Neural cell (in vitro differentiated cells): ENCODE data around the gene FKBP14. TPM values are rescaled to one million over a fixed set of nuclear protein-coding genes. Genes with fewer than 3 reads are reported as not detected.
A peak's percentile ranks its signal among the peaks of the same experiment; 100 is the strongest.

Experiments
- H2AFZ ChIP-seq: fragments of 200-600, 300-800 bp; sonication (generic), shearing (Covaris generic); 2 replicates; pipeline ENCODE4 v1.6.0; 2014; ENCODE audit warnings: low read depth, mild to moderate bottlenecking, antibody characterized with exemption, low read length, moderate library complexity
- H3F3A ChIP-seq: fragments of 200-600 bp; shearing (Covaris generic); 2 replicates; pipeline ENCODE4 v1.6.1; 2016; ENCODE audit warnings: mild to moderate bottlenecking, moderate library complexity, mixed read lengths, antibody characterized with exemption, low read length; ENCODE audit not compliant: insufficient read depth, poor library complexity, severe bottlenecking
- H3K27ac ChIP-seq: fragments of 200-600, 300-800 bp; sonication (generic), shearing (Covaris generic); 2 replicates; pipeline ENCODE4 v1.5.1; 2014; ENCODE audit warnings: mild to moderate bottlenecking, low read length, moderate library complexity
- H3K27me3 ChIP-seq: fragments of 300-800, 200-600 bp; sonication (generic), shearing (Covaris generic); 2 replicates; pipeline ENCODE4 v1.6.0; 2014; ENCODE audit warnings: mild to moderate bottlenecking, low read depth, low read length, moderate library complexity; ENCODE audit not compliant: insufficient read depth
- H3K36me3 ChIP-seq: fragments of 300-800, 200-600 bp; sonication (generic), shearing (Covaris generic); 2 replicates; pipeline ENCODE4 v1.5.1; 2014; ENCODE audit warnings: mild to moderate bottlenecking, antibody characterized with exemption, low read length, moderate library complexity; ENCODE audit not compliant: insufficient read depth
- H3K4me2 ChIP-seq: fragments of 300-800, 200-600 bp; sonication (generic), shearing (Covaris generic); 2 replicates; pipeline ENCODE4 v1.6.0; 2014; ENCODE audit warnings: mild to moderate bottlenecking, low read length
- H3K4me3 ChIP-seq: fragments of 300-800, 200-600 bp; sonication (generic), shearing (Covaris generic); 2 replicates; pipeline ENCODE4 v1.5.1; 2014; ENCODE audit warnings: mild to moderate bottlenecking, low read length, moderate library complexity
- H3K79me2 ChIP-seq: fragments of 200-600 bp; shearing (Covaris generic); replicated peaks from 2 replicates; pipeline ENCODE4 v1.6.0; 2014; ENCODE audit warnings: mild to moderate bottlenecking, low read length, moderate library complexity; ENCODE audit not compliant: insufficient read depth
- H3K9ac ChIP-seq: fragments of 300-800, 200-600 bp; sonication (generic), shearing (Covaris generic); 2 replicates; pipeline ENCODE4 v1.6.1; 2016; ENCODE audit warnings: mild to moderate bottlenecking, low read length, mixed read lengths
- H3K9me2 ChIP-seq: fragments of 200-600 bp; shearing (Covaris generic); 2 replicates; pipeline ENCODE4 v1.6.1; 2016; ENCODE audit warnings: mild to moderate bottlenecking, low read length, mixed read lengths; ENCODE audit not compliant: insufficient read depth
- H3K9me3 ChIP-seq: fragments of 200-600, 300-800 bp; sonication (generic), shearing (Covaris generic); 2 replicates; pipeline ENCODE4 v1.6.1; 2016; ENCODE audit warnings: mild to moderate bottlenecking, mixed run types, low read length, moderate library complexity, mixed read lengths
- H4K20me1 ChIP-seq: fragments of 200-600 bp; shearing (Covaris generic); 2 replicates; pipeline ENCODE4 v1.6.1; 2016; ENCODE audit warnings: mild to moderate bottlenecking, mixed run types; ENCODE audit not compliant: insufficient read depth
- EP300 ChIP-seq: fragments of 450-650 bp; conservative IDR thresholded peaks from 2 replicates; pipeline ENCODE4 v1.6.1; 2014; ENCODE audit warnings: antibody characterized with exemption, mild to moderate bottlenecking, moderate library complexity; ENCODE audit not compliant: poor library complexity, severe bottlenecking
- EZH2 ChIP-seq: fragments of 200-600, 300-800 bp; shearing (Covaris generic), sonication (generic); IDR thresholded peaks from 2 replicates; pipeline ENCODE4 v1.6.1; 2014; ENCODE audit warnings: antibody characterized with exemption, low read length, borderline replicate concordance, mild to moderate bottlenecking; ENCODE audit not compliant: insufficient read depth, poor library complexity, severe bottlenecking
- MXI1 ChIP-seq: fragments of 450-650 bp; conservative IDR thresholded peaks from 2 replicates; pipeline ENCODE4 v1.6.1; 2014; ENCODE audit warnings: antibody characterized with exemption, mild to moderate bottlenecking; ENCODE audit not compliant: poor library complexity, severe bottlenecking
- POLR2AphosphoS5 ChIP-seq: IDR thresholded peaks from 2 replicates; pipeline ENCODE4 v1.6.1; 2012
- RAD21 ChIP-seq: fragments of 450-650 bp; conservative IDR thresholded peaks from 2 replicates; pipeline ENCODE4 v1.6.1; 2014; ENCODE audit warnings: antibody characterized with exemption, mild to moderate bottlenecking, moderate library complexity
- REST ChIP-seq: IDR thresholded peaks from 2 replicates; pipeline ENCODE4 v1.6.1; 2012; ENCODE audit warnings: borderline replicate concordance
- SMC3 ChIP-seq: fragments of 450-650 bp; conservative IDR thresholded peaks from 2 replicates; pipeline ENCODE4 v1.6.1; 2014; ENCODE audit warnings: antibody characterized with exemption, mild to moderate bottlenecking, moderate library complexity; ENCODE audit not compliant: poor library complexity
- TAF1 ChIP-seq: IDR thresholded peaks from 2 replicates; pipeline ENCODE4 v1.6.1; 2012; ENCODE audit warnings: low read depth
- polyA plus RNA-seq: library from polyadenylated mRNA; depleted of rRNA; stranded (reverse); fragments of >200 nt; gene quantifications from 2 replicates; pipeline ENCODE4 v1.2.3, GENCODE V29; 2014
- TF ChIP-seq, protein P1 (sequence below): fragments of 450-650 bp; IDR thresholded peaks from 2 replicates; pipeline ENCODE4 v1.5.1; 2014; ENCODE audit warnings: antibody characterized with exemption, mild to moderate bottlenecking, moderate library complexity; ENCODE audit not compliant: poor library complexity, severe bottlenecking

Gene FKBP14
- polyA plus RNA-seq, 1 donor from 2014 or later, result 36.7 TPM

DNA sequence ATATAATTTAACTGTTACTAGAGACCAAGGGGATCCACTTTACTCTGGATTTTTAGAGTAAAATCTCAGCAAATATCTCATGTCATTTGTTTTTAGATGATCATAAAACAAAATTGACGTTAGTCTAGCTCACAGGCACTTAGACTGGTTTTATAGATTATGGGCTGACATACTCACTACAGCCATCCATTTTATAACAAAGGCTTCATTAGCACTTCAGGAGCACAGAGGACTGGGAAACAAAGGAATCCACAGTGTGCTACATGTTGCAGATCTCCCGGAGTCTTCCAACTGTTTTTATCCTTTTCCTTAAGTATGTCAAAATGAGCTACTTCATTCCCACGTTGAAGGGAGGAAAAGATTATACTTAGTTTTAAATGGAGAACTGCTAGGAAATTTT is 21.0 kb downstream of the FKBP14 start:
- H3K27ac ChIP-seq, result peak overlapping the region; percentile 94
- no peak overlapping the region for H3K4me3 ChIP-seq
- no peak for TF ChIP-seq SMC3
- TF ChIP-seq TAF1, result no peak
- H3K9ac ChIP-seq, result peak overlapping the region; percentile 13
- H3K79me2 ChIP-seq, result no peaks in the 10 kb centered on the region
- no peaks in the 10 kb centered on the region for H4K20me1 ChIP-seq
- no peaks in the 10 kb centered on the region for H3K9me3 ChIP-seq
- H3K9me2 ChIP-seq, result no peaks in the 10 kb centered on the region
- H3K36me3 ChIP-seq, result no peaks in the 10 kb centered on the region
- no peaks in the 10 kb centered on the region for H3K27me3 ChIP-seq
- no peak overlapping the region for H2AFZ ChIP-seq
- peak overlapping the region; percentile 10 for H3K4me2 ChIP-seq
- H3F3A ChIP-seq, result no peaks in the 10 kb centered on the region

DNA sequence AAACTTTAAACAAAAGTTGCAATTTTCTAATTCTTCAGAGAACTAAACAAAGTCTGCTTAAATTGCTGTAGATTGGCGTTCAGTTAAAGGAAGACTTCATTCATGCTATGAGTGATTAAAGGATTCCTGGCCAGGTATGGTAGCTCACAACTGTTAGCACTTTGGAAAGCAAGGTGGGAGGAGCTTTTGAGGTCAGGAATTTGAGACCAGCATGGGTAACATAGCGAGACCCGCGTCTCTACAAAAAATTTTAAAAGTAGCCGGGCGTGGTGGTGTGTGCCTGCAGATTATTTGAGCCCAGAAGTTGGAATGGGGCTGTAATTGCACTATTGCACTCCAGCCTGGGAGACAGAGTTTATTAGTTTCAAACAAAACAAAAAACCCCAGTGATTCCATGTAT is 23.4 kb downstream of the FKBP14 start:
- TF ChIP-seq POLR2AphosphoS5 (no peak), REST (no peak), EZH2 (no peak), SMC3 (no peak), TAF1 (no peak), EP300 (no peak), RAD21 (no peak), MXI1 (no peak)
- TF ChIP-seq, protein P1, sequence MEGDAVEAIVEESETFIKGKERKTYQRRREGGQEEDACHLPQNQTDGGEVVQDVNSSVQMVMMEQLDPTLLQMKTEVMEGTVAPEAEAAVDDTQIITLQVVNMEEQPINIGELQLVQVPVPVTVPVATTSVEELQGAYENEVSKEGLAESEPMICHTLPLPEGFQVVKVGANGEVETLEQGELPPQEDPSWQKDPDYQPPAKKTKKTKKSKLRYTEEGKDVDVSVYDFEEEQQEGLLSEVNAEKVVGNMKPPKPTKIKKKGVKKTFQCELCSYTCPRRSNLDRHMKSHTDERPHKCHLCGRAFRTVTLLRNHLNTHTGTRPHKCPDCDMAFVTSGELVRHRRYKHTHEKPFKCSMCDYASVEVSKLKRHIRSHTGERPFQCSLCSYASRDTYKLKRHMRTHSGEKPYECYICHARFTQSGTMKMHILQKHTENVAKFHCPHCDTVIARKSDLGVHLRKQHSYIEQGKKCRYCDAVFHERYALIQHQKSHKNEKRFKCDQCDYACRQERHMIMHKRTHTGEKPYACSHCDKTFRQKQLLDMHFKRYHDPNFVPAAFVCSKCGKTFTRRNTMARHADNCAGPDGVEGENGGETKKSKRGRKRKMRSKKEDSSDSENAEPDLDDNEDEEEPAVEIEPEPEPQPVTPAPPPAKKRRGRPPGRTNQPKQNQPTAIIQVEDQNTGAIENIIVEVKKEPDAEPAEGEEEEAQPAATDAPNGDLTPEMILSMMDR, result no peak

GRCh38 chr7:30001998-30002397 is 24.5 kb downstream of the FKBP14 start:
- H3K4me2 ChIP-seq, result no peak overlapping the region
- H3K4me3 ChIP-seq, result peak overlapping the region; percentile 35
- no peaks in the 10 kb centered on the region for H4K20me1 ChIP-seq
- peak overlapping the region; percentile 56 for H3K9ac ChIP-seq
- H3K9me2 ChIP-seq, result no peaks in the 10 kb centered on the region
- peak overlapping the region; percentile 94 for H3K27ac ChIP-seq
- no peaks in the 10 kb centered on the region for H3K9me3 ChIP-seq
- H3K36me3 ChIP-seq, result no peaks in the 10 kb centered on the region
- no peak overlapping the region for H2AFZ ChIP-seq
- H3F3A ChIP-seq, result no peaks in the 10 kb centered on the region
- H3K79me2 ChIP-seq, result no peaks in the 10 kb centered on the region
- no peaks in the 10 kb centered on the region for H3K27me3 ChIP-seq
- TF ChIP-seq EP300 (peak; percentile 99), EZH2 (no peak), SMC3 (no peak), POLR2AphosphoS5 (peak; percentile 96), MXI1 (no peak), TAF1 (no peak), REST (peak; percentile 73), RAD21 (no peak)
- TF ChIP-seq, protein P1, result no peak

More for the DNA sequence above, 23.4 kb downstream of the FKBP14 start:
- Histone ChIP-seq H3K27ac (peak overlapping the region; percentile 94), H3K4me3 (peak overlapping the region; percentile 35), H3K9me3 (no peaks in the 10 kb centered on the region), H4K20me1 (no peaks in the 10 kb centered on the region), H3F3A (no peaks in the 10 kb centered on the region), H3K36me3 (no peaks in the 10 kb centered on the region), H3K27me3 (no peaks in the 10 kb centered on the region), H3K9me2 (no peaks in the 10 kb centered on the region), H2AFZ (no peak overlapping the region), H3K79me2 (no peaks in the 10 kb centered on the region), H3K9ac (no peak overlapping the region), H3K4me2 (peak overlapping the region; percentile 56)
